IPS-NIHi7 (cell line): Measurements from ENCODE around the gene UBASH3B.
"Not testable (repeated sequence)": the region's sequence is repeated elsewhere in the genome, so short reads cannot be mapped to it uniquely, and the experiment has no call there.

Experiments
- DNase-seq: peaks from one replicate; pipeline ENCODE4 v3.0.0; 2012; ENCODE audit warnings: mixed read lengths; ENCODE audit errors: extremely low spot score

UBASH3B gene

DNA sequence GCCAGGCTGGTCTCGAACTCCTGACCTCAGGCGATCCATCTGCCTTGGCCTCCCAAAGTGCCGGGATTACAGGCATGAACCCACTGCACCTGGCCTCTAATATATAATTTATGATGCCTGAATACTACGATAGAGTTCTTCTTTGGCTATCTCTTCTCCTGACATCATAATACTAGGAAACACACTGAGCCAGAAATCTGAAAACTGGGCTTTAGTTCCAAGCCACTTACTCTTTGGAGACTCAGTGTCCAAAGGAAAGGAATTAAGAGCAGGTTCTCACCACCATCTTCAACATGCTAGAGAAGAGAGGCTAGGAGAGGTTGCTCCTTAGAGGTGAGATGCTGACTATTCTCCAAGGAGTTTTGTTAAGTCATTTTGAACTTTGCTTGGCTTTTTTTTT, 52.4 kb downstream of the UBASH3B start:
- DNase-seq: no peak

DNA sequence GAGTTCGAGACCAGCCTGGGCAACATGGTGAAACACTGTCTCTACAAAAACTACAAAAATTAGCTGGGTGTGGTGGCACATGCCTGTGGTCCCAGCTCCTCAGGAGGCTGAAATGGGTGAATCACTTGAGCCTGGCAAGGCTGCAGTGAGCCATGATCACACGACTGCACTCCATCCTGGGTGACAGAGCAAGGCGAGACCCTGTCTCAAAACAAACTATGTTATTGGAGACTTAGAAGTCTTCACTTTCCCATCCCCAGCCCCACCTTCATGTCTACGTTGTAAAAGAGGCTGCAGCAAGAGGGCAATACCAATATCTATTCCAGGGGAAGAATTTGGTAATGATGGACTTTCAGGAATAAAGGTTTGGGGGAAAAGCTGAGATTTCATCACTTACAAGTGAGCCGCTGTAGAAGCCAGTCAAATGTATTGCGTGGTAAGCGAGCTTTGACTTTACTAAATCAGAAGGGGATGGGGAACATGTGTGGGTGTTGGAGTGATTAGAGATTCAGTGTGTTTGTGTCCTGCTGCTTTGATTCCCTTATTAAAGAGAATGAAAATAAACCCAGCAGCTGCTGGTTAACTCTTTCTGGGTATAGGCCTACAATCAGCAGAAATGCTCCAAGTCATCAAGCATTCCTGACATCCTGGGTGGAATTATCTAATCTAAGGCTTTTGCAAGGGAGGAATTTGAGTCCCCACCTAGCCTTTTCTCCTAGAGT, 53.7 kb downstream of the UBASH3B start:
- no peak for DNase-seq

DNA sequence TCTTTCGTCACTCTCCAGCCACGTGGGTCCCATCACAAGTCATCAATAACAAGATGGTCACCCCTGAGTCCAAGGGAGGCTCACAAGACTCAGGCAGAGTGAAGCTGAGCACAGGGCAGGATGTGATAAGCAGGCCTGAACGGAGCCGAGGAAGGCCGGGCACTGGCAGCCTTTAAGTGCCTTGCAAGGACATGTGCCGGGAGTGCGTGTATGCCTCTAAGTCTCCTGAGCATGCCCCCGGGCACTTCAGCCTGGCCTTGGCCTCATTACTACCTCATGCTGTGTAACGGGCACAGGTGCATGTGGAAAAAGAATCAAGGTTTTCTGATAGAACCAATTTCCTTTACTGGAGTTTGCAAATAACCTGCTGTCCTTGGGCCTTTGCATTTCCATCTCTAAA, 55.8 kb downstream of the UBASH3B start:
- no peak for DNase-seq

DNA sequence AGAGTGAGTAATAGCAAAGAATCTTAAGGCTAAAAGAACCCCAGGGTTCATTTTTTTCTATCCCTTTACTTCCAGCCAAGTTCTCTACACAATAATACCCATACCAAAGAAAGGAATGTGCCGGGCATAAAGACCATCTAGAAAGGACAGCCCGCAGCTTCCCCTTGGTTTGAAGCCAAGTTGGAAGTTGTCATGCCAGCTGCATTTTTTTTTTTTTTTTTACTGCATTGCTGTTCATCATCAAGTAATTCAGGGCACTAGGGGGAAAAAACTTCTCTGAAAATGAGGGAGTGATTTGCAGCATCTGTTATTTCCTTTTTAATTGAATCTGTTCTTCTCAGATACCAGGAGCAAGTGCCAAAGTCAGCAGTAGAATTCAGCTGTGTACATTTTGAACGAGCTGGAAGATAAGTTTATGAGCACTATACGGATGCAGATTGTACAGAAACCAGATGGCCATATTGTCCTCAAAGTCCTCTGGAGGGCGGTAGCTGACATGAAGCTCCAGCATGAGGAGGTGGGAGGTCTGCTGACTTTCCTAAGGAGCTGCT, 56.4 kb downstream of the UBASH3B start:
- no peak for DNase-seq

DNA sequence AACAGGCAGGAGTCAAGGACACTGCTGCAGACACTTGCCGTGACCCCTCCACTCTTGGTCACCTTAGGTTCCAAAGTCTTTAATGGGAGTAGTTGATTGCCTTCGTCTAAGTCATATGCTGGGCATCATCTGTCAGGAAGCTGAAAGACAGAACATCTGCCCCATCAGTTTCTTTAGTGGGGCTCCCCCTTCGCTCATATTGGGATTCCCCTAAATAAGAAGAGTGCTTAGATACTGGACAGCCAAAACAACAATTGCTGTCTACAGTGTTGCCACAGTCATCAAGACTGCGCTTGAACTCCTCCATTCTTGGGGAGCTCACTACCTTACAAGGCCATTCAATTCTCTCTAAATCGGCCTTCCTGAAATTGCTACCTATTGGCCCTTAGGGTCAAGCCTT, 58.5 kb downstream of the UBASH3B start:
- no peak for DNase-seq

DNA sequence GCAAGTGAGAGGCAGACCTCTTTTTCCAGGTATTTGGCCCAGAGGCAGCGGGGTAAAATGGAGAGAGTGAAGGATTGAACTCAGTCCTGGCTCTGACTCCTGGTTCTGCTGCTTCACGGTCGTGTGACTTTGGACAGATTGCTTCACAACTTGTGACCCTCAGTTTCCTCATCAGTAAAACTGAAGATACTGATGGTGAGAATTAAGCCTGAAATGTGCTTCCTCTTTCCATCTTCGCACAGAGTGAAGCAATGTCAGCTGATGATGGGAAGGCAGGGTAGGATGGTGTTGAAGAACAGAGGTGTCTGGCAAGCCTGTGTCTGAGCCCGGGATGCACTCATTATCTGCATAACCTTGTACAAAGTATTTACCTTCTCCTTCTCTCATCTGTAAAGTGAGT, 59.0 kb downstream of the UBASH3B start:
- DNase-seq: no peak

DNA sequence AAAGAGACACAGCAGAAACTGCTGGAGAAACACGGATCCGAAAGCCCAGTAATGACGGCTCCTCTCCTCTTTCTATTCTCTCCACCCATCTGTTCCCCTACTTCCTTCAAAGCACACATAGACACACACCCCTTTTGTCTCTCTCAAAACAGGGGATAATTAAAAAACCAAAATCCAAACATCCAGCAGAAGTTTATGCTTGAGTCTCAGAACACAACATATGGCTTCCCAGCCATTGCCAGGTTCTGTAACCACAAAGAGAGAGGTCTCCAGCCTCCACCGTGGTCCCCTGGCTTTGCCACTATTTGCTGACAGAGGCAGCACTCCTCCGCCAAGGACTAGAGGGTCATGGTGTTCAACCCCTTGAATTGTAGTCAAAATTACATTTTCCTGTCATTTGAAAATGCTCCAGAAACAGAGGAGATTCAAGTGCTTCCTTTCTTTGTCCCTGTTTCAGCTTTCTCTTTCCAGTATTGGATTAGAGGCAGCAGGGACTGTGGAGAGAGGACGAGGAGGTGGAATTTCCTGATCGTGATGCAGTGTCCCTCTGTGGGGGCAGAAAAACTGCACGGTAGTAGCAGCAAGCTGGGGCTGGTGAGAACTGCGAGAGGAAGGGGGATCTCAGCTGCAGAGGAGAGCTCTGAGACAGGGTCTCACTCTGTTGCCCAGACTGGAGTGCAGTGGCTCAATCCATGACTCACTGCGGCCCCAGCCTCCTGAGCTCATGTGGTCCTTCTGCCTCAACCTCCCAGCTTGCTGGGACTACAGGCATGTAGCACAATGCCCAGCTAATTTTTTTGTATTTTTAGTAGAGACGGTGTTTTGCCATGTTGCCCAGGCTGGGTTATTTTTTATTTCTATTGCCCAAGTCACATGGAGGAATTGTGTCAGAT, 60.3 kb downstream of the UBASH3B start:
- DNase-seq: no peak

DNA sequence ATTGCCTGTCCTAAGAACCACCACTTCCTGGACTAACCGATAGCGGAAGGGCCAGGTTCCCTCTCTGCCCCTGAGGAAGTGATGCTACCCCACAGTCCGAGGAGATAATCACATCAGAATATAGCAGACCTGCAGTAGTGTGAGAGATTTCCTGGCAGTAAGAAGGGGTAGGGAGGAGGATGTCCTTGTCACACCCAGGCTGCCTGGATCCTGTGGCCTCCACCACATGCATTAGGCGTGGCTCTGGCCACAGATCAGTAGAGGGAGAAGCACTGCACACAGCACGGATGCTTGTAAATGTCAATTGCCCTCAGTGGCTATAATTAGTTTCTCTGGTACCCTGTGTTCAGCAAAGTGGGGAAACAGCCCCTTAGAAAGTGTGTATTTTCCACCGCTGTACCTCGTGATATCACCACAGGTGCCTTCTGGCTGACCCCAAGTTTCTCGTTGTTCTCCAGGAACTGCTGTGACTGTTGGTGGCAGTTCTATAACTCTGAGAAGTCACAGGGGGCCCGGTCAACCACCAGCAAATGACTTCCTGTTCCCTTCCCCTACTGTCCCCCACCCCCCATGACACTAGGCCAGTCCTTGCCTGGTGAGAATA, 61.8 kb downstream of the UBASH3B start:
- DNase-seq: no peak

DNA sequence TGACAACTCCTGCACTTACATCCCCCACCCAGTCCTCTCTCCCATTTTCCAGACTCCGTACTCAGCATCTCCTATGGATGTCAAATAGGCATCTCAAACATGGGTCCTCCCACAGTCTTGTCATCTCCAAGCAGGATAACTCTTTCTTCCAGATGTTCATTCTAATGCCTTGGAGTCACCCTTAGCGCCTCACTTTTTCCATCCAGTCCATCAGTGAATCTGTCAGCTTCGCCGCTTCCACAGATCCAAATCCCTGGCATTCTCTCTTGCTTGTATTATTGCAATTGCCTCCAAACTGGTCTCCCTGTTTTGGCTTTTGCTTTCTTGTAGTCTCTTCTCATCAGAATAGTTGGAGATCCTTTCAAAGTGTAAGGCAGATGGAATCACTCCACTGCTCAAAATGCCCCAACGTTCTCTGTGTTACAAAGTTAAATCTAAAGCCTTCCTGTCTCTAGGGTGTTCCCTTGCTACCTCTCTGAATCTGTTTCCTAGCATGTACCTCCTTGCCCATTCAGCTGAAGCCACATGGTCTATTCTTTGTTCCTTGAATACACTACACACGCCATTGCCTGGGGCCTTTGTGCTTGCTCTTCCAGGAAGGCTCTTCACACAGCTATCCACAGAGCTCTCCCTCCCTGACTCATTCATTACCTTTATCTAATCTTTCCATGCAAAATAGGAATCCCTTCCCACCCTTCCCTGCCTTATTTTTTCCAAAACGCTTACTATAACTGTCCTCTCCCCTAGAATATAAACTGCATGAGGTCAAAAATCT, 64.8 kb downstream of the UBASH3B start:
- no peak for DNase-seq

DNA sequence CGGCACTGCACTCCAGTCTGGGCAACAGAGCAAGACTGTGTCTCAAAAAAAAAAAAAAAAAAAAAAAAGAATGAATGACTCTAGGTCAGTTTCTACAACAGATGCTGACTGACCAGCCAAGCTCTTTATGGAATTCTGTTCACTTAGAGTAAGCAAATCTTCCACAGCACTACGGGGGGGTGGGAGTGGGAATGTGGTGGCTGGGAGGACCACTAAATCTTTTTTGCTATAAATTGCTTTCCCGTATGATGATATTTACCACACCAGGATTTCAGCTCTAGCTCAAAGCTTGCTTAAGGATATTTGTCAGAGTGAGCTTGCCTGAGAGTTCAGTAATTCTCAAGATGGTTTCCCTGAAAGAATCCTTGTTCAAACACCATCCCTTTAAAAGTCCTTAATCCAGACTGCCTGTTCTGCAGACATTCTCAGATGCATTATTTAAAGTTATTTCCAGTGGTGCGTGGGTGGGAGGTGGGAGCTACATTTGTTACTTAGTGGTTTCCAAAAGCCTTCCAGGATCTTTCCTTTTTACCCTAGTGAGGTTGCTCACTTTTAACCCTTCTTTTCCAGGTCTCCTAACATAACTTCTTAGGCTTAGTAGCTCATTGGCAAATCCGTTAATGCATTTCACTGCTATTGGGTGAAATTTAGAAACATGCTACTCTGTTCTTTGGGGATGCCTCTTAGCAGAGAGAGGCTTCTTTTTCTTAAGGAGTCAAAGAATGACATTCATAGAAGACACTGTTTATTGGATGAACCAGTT, 65.9 kb downstream of the UBASH3B start:
- DNase-seq: no peak

DNA sequence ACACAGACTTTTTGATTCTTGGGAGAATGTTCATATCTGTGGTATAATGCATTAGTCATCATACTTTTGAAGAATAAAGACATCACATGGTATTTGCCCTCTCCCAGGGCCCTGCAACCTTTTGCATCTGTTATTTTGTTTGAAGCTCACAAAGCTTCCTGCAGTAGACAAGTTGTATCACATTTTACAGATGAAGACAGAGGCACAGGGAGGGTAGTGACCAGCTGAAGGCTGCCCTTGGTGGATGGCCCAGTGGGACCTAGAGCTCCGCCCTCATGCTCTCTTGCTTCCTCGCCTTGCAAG, 66.4 kb downstream of the UBASH3B start:
- DNase-seq: no peak

DNA sequence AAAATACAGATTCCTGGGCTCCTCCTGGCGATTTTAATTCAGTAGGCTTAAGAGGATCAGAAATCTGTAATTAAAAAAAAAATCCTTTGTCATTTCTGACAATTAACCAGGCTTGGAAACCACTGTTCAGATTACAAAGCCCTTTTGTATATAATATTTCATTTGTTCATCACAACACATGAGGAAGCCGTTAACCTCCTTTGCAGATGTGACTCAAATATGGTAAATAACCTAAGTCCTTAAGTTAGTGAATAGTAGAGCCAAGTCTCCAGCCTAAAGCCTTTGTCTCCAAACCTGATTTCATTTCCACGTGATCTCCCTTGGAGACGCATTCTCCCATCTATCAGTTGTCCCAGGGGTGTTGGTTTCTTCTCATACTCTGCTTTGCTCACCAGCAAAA, 67.6 kb downstream of the UBASH3B start:
- DNase-seq: no peak

DNA sequence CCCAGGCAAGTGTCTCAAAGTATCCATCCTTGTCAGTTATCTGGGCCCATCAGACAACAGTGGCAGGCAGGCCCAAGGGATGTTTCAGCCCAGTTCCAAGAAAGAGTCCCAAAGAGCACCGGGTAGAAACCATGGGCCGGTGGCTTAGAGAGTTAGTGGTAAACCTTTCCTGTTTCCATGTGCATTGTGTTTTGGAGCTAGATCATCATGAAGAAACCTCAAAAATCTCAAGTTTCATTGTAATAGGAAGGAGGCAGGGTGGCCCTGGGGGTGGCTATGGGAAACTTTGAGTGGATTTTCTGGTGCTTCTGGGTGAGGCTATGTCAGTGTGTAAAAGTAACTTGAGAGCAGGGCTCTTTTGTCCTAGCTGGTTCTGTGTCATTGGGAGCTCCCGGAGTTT, 68.1 kb downstream of the UBASH3B start:
- DNase-seq: no peak

DNA sequence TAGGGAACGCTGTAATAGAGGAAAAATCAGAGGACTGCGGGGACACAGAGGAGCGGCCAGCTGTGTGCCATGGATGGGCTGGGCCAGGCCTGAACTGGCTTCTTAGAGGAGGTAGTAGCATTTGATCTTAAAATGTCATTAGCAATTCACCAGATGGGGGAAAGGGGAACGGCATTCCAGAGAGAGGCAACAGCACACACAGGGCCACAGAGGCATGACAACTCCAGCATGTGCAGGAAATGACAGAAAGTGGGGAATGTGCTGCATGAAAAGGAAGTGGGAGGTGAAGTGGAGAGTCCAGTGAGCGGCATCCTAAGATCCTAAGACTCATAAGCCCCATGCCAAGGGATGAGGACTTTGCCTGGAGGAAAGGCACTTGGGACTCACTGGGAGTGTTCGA, 69.0 kb downstream of the UBASH3B start:
- no peak for DNase-seq

DNA sequence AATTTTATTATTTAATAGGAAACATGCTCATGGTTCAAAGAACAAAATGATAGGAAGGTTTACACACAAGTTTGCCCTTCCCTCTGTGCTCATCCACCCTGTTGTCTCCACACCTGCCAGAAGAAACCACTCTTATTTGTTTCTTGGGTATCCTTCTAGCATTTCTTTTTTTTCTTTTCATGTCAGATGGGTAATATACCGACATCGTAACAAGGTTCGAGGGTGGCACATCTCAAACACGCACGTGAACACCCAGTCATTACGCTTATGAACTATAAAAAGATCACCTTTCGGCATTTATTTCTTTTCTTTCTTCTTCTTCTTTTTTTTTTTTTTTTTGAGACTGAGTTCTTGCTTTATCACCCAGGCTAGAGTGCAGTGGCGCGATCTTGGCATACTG, 70.5 kb downstream of the UBASH3B start:
- no peak for DNase-seq

DNA sequence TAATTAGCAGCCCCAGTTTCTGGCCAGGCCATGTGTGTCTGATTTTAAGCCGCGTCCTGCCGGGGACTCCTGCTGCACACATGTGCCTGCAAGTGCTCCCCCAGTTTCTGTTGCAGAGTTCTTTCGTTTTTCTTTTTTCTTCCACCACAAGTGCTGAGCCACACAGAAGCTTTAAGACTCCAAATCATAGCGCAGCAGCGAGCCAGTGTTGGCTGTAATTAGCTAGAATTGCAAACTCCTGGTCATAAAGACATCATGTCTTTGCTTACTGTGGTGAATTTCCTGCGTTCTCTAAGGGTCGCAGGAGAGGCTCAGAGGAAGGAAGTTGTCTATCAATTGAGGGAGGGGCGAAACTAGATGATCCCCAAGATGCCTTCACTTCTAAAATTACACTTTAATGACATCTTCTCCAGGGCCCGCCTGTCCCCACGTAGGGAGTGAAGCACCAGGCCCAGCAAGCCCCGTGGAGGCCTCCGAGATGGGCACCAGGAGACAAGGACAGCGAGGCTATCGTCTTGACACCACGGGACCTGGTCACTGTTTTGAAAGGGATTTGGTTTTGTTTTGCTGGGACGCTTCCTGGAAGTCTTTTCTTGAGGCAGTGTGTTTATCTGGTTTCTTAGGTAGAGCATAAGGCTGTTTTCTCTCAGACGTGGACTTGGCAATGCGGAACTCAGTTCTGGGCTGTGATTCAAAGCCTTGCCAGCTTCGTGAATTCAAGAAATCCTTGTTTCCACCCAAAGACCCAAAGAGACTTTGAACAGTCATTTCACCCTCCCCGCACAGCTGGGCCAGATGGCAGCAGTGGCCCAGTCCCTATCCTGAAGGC, 71.8 kb downstream of the UBASH3B start:
- no peak for DNase-seq

DNA sequence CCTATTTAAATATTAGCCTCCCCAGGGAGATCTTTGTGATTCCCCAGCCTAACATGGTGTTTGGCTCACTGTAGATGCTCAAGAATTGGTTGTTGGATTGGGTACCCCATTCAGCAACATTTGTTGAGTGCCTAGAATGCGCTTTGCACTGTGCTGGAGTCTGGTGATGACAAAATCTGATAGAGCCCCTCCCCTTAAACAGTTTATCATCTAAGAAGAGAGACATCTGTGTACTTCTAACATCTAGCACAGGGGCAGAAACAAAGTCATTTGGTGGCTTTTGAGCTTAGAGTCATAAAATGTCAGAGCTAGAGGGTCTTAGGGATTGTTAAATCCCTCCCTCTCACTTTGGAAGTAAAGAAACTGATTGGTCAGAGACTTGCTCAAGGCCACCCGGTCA, 73.0 kb downstream of the UBASH3B start:
- no peak for DNase-seq

DNA sequence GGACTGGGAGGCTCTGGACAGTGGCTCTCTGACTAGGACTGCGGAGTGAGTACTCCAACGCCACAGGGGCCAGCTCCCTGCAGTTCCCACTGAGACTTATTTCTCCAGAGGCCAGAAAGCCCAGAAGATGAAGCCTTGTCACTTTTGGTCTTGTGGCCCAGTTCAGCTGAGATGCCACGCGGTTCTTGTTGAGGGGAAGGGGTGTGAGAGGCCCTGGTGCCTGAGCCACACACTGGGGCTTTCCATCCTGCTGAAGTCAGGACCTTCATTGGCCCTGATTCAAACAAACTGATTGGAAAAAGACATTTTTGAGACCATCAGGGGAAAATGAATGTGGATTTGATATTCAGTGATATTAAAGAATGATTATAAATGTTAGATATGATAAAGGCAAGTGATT, 73.6 kb downstream of the UBASH3B start:
- DNase-seq: no peak

DNA sequence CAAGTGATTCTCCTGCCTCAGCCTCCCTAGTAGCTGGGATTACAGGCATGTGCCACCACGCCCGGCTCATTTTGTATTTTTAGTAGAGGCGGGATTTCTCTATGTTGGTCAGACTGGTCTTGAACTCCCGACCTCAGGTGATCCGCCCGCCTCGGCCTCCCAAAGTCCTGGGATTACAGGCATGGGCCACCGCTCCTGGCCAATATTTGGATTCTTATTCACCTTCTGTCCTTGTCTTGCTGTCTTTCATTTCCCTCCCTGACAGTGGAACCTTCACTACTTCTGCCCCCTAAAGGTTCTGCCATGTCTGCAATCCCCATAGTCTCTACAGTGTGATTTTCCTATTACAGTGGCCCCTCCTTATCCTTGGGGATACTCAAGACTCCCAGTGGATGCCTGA, 75.2 kb downstream of the UBASH3B start:
- DNase-seq: not testable (repeated sequence)

DNA sequence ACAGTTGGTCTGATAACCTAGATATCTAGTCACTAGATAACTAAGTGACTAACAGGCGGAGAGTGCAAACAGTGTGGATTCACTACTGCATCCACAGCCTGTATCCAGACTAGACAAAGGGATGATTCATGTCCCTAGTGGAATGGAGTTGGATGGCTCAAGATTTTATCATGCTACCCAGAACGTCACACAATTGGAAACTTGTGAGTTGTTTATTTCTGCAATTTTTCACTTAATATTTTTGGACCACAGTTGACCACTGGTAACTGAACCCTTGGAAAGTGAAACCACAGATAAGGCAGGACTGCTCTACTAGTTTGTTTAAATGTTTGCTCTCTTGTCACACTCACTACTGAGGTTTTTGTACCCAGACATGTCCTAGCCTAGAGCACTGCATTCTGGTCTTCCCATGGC, 76.0 kb downstream of the UBASH3B start:
- no peak for DNase-seq
